Right atrium auricular region (tissue), 2 donors: ENCODE measurements around the gene DPP6. TPM values are rescaled to one million over a fixed set of nuclear protein-coding genes. Genes with fewer than 3 reads are reported as not detected.
"Not testable (repeated sequence)": the region's sequence is repeated elsewhere in the genome, so short reads cannot be mapped to it uniquely, and the experiment has no call there.

Source experiments
- DNase-seq: peaks from one replicate; pipeline ENCODE4 v3.0.0-alpha.2; 2019; ENCODE audit warnings: low spot score
- H3K27ac ChIP-seq, 2 donors: fragments of 200-600 bp; sonication (generic); 1 replicate in 1 of 2; 2 replicates in 1 of 2; pipeline ENCODE4 v1.5.1; 2016 to 2019
- H3K27me3 ChIP-seq, 2 donors: fragments of 200-600 bp; sonication (generic); one replicate each; pipeline versions ENCODE4 v1.5.1 to v1.6.0; 2017 to 2019
- H3K36me3 ChIP-seq: fragments of 200-600 bp; sonication (generic); one replicate; pipeline ENCODE4 v1.5.1; 2016
- H3K4me1 ChIP-seq, 2 donors: fragments of 200-600 bp; sonication (generic); one replicate each; pipeline versions ENCODE4 v1.5.1 to v1.6.0; 2017 to 2019
- H3K4me3 ChIP-seq, 2 donors: fragments of 200-600 bp; sonication (generic); 1 replicate in 1 of 2; 2 replicates in 1 of 2; pipeline ENCODE4 v1.5.1; 2017 to 2019; ENCODE audit warnings: mild to moderate bottlenecking in 1 of 2, moderate library complexity in 1 of 2
- H3K9me3 ChIP-seq, 2 donors: fragments of 200-600 bp; sonication (generic); one replicate each; pipeline ENCODE4 v1.5.1; 2019
- total RNA-seq, 2 donors: library from RNA; depleted of rRNA; stranded (reverse); fragments of >200 nt; gene quantifications; one replicate each; pipeline ENCODE4 v1.1.0, GENCODE V29; 2016
- TF ChIP-seq, protein P1 (sequence below), 2 donors: fragments of 200-600 bp; sonication (generic); IDR thresholded peaks; one replicate each; pipeline ENCODE4 v1.5.1; 2019; ENCODE audit warnings: antibody characterized with exemption in 2 of 2

The DPP6 gene
- total RNA-seq, 2 donors from 2014 or later, result 0.35 to 0.85 TPM

GRCh38 chr7:154676422-154677073 lies 624.4 kb downstream of the DPP6 start:
- TF ChIP-seq, protein P1, sequence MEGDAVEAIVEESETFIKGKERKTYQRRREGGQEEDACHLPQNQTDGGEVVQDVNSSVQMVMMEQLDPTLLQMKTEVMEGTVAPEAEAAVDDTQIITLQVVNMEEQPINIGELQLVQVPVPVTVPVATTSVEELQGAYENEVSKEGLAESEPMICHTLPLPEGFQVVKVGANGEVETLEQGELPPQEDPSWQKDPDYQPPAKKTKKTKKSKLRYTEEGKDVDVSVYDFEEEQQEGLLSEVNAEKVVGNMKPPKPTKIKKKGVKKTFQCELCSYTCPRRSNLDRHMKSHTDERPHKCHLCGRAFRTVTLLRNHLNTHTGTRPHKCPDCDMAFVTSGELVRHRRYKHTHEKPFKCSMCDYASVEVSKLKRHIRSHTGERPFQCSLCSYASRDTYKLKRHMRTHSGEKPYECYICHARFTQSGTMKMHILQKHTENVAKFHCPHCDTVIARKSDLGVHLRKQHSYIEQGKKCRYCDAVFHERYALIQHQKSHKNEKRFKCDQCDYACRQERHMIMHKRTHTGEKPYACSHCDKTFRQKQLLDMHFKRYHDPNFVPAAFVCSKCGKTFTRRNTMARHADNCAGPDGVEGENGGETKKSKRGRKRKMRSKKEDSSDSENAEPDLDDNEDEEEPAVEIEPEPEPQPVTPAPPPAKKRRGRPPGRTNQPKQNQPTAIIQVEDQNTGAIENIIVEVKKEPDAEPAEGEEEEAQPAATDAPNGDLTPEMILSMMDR (IDR thresholded peaks at IDR 0.05), result no peak
- H3K27ac ChIP-seq, result no peak overlapping the region
- no peaks in the 10 kb centered on the region for H3K27me3 ChIP-seq
- H3K4me1 ChIP-seq, result no peaks in the 10 kb centered on the region
- H3K9me3 ChIP-seq, result no peaks in the 10 kb centered on the region
- DNase-seq, result no peak
- H3K36me3 ChIP-seq, result no peaks in the 10 kb centered on the region
- no peak overlapping the region for H3K4me3 ChIP-seq

GRCh38 chr7:154677454-154677853 lies 625.3 kb downstream of the DPP6 start:
- Histone ChIP-seq H3K27ac (no peak overlapping the region), H3K36me3 (no peaks in the 10 kb centered on the region), H3K27me3 (no peaks in the 10 kb centered on the region), H3K4me1 (no peaks in the 10 kb centered on the region), H3K4me3 (no peak overlapping the region), H3K9me3 (no peaks in the 10 kb centered on the region)
- TF ChIP-seq, protein P1 (IDR thresholded peaks at IDR 0.05), result no peak
- DNase-seq, result no peak

GRCh38 chr7:154678001-154678550 lies 625.9 kb downstream of the DPP6 start:
- not testable (repeated sequence) for H3K4me3 ChIP-seq, H3K27ac ChIP-seq, H3K4me1 ChIP-seq, DNase-seq, H3K9me3 ChIP-seq, H3K27me3 ChIP-seq, H3K36me3 ChIP-seq

- TF ChIP-seq, protein P1 (IDR thresholded peaks at IDR 0.05), result no peak
Observed at GRCh38 chr7:154679379-154680053, 627.3 kb downstream of the DPP6 start.

DNA sequence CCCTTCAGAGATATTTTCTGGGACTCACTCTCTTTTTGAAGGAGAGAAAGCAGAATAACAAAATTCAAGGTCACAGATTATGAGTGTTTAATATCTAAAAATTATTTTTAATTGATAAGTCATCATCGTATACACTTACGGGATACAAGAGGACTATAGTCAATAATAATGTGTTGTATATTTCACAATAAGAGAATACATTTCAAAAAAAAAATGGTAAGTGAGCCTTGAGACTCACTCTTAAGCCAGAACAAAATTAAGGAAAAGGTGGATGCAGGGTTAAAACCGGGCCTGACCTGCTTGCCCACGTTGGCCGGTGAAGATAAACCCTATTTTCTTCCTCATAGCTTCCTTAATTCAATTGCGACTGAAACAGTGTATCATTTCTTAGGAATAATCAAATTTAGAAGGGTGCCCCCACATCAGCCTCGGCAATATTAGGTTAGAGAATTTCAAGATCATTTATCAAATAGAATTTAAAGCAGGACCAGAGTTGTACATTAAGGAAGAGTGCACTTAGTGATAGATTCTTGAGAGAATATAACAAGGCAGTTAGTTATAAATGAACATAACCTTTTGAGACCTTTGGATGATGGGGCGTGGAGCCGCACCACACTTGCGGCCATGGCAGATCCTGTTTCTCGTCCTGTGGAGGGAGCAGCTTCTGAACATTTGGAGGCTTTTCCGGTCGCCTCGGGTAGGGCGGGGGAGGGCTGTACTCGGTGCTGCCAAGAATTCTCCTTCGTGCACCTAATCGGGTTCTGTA lies 628.9 kb downstream of the DPP6 start:
- TF ChIP-seq, protein P1 (IDR thresholded peaks at IDR 0.05), result no peak

More at GRCh38 chr7:154679379-154680053, 627.3 kb downstream of the DPP6 start:
- H3K27ac ChIP-seq, result no peak overlapping the region
- no peak for DNase-seq
- no peaks in the 10 kb centered on the region for H3K27me3 ChIP-seq
- H3K4me3 ChIP-seq, result no peak overlapping the region
- no peaks in the 10 kb centered on the region for H3K36me3 ChIP-seq
- H3K9me3 ChIP-seq, result no peaks in the 10 kb centered on the region
- no peaks in the 10 kb centered on the region for H3K4me1 ChIP-seq

GRCh38 chr7:154682003-154682402 lies 629.8 kb downstream of the DPP6 start:
- H3K27ac ChIP-seq, result no peak overlapping the region
- H3K36me3 ChIP-seq, result no peaks in the 10 kb centered on the region
- no peaks in the 10 kb centered on the region for H3K4me1 ChIP-seq
- no peaks in the 10 kb centered on the region for H3K9me3 ChIP-seq
- TF ChIP-seq, protein P1 (IDR thresholded peaks at IDR 0.05), result no peak
- DNase-seq, result no peak
- H3K4me3 ChIP-seq, result no peak overlapping the region
- no peaks in the 10 kb centered on the region for H3K27me3 ChIP-seq

More for the DNA sequence above, 628.9 kb downstream of the DPP6 start:
- no peaks in the 10 kb centered on the region for H3K9me3 ChIP-seq
- no peak for DNase-seq
- H3K27ac ChIP-seq, result no peak overlapping the region
- H3K4me1 ChIP-seq, result no peaks in the 10 kb centered on the region
- no peak overlapping the region for H3K4me3 ChIP-seq
- H3K27me3 ChIP-seq, result no peaks in the 10 kb centered on the region
- no peaks in the 10 kb centered on the region for H3K36me3 ChIP-seq
